SK-MEL-5 (cell line): ENCODE measurements around the gene TRERF1. TPM values are rescaled to one million over a fixed set of nuclear protein-coding genes. Genes with fewer than 3 reads are reported as not detected.
"Not testable (repeated sequence)": the region's sequence is repeated elsewhere in the genome, so short reads cannot be mapped to it uniquely, and the experiment has no call there.

Experiments used
- DNase-seq: peaks from one replicate; pipeline ENCODE4 v3.0.0-alpha.2; 2016; ENCODE audit warnings: low read depth, low spot score
- in situ Hi-C: cut with HindIII; loops from 2 replicates; pipeline ENCODE4 v1.10.0; 2016; ENCODE audit warnings: low sequenced_read_pairs, high pct_unique_total_duplicates, low pct_unique_long_range_greater_than_20kb
- total RNA-seq: library from RNA; depleted of rRNA; stranded (reverse); fragments of >200 nt; shearing (Covaris generic); gene quantifications from 2 replicates; pipeline ENCODE4 v1.2.3, GENCODE V29; 2014

Gene TRERF1
- total RNA-seq, 1 experiment from 2014 or later = 2.3 TPM

- in situ Hi-C loops = no loop called here
- DNase-seq = peak; percentile 66
These were observed 675 bp upstream of the TRERF1 start for GRCh38 chr6:42452171-42453030.

- no peak for DNase-seq
- in situ Hi-C loops = no loop called here
These were observed 1.0 kb downstream of the TRERF1 start for GRCh38 chr6:42450477-42451332.

- no peak for DNase-seq
- in situ Hi-C loops = no loop called here
These were observed 1.7 kb downstream of the TRERF1 start for GRCh38 chr6:42449917-42450476.

GRCh38 chr6:42448927-42449659 lies 2.6 kb downstream of the TRERF1 start:
- DNase-seq = no peak
- in situ Hi-C loops = no loop called here

GRCh38 chr6:42448391-42448790 lies 3.3 kb downstream of the TRERF1 start:
- no peak for DNase-seq
- in situ Hi-C loops = no loop called here

GRCh38 chr6:42446996-42447395 lies 4.7 kb downstream of the TRERF1 start:
- in situ Hi-C loops = no loop called here
- peak; percentile 20 for DNase-seq

GRCh38 chr6:42446370-42446769 lies 5.4 kb downstream of the TRERF1 start:
- in situ Hi-C loops = no loop called here
- DNase-seq = no peak

- in situ Hi-C loops = not testable (repeated sequence)
These were observed 5.8 kb downstream of the TRERF1 start for GRCh38 chr6:42445955-42446354.

GRCh38 chr6:42443312-42444060 lies 8.2 kb downstream of the TRERF1 start:
- DNase-seq = no peak
- in situ Hi-C loops = no loop called here

More at GRCh38 chr6:42445955-42446354, 5.8 kb downstream of the TRERF1 start:
- not testable (repeated sequence) for DNase-seq

- no peak for DNase-seq
- in situ Hi-C loops = no loop called here
These were observed 10.0 kb downstream of the TRERF1 start for GRCh38 chr6:42441697-42442081.

- DNase-seq = no peak
- in situ Hi-C loops = no loop called here
These were observed 10.7 kb downstream of the TRERF1 start for GRCh38 chr6:42440778-42441696.

- in situ Hi-C loops = no loop called here
- no peak for DNase-seq
These were observed 11.7 kb downstream of the TRERF1 start for GRCh38 chr6:42440027-42440426.

- in situ Hi-C loops = no loop called here
- no peak for DNase-seq
These were observed 14.9 kb downstream of the TRERF1 start for GRCh38 chr6:42436825-42437224.

- in situ Hi-C loops = no loop called here
These were observed 17.5 kb downstream of the TRERF1 start for GRCh38 chr6:42434237-42434636.

GRCh38 chr6:42433409-42433808 lies 18.3 kb downstream of the TRERF1 start:
- in situ Hi-C loops = no loop called here
- no peak for DNase-seq

More at GRCh38 chr6:42434237-42434636, 17.5 kb downstream of the TRERF1 start:
- no peak for DNase-seq

- in situ Hi-C loops = no loop called here
- DNase-seq = no peak
These were observed 19.8 kb downstream of the TRERF1 start for GRCh38 chr6:42431877-42432276.
